H1 (cell line): ENCODE measurements around the gene MEX3C. TPM values are rescaled to one million over a fixed set of nuclear protein-coding genes. Genes with fewer than 3 reads are reported as not detected.

Experiments
- polyA plus RNA-seq, 7 experiments: library from polyadenylated mRNA; depleted of rRNA in 3 of 7; stranded (reverse) in 5 of 7; unstranded in 2 of 7; fragments of >200 nt in 5 of 7; fragments of 200-250 nt in 2 of 7; gene quantifications; 1 replicate in 5 of 7; 2 replicates in 1 of 7; 4 replicates in 1 of 7; pipeline versions ENCODE4 v1.2.1 to v1.2.3, GENCODE V29; 2011 to 2013; ENCODE audit warnings: missing spikeins in 2 of 7, mixed read lengths in 2 of 7
- total RNA-seq: library from RNA; stranded (reverse); fragmentation: NEBNext Ultra II Directional; extraction: Animal tissue kit (Norgen Biotek cat#: 25700); gene quantifications from 2 replicates; pipeline ENCODE4 v1.2.1, GENCODE V29; 2021

Gene MEX3C
- total and polyA plus RNA-seq, 2 of the 8 experiments (the other 6 are each of a cell fraction or from before 2014, with no cell fraction given) = 48.2 to 103 TPM

Other genes starting within 250 kb of the MEX3C start
- gene ELAC1, start 229.6 kb downstream of the MEX3C start, total RNA-seq = 3.2 and 3.4 TPM in 2 replicates
- 2.0 and 2.3 TPM in 2 replicates for gene ELAC1, start 229.6 kb downstream of the MEX3C start, polyA plus RNA-seq (2011; rRNA removed)
- gene SMAD4, start 167.5 kb downstream of the MEX3C start, total RNA-seq = 134 and 139 TPM in 2 replicates
- 67.9 and 86.5 TPM in 2 replicates for gene SMAD4, start 167.5 kb downstream of the MEX3C start, polyA plus RNA-seq (2011; rRNA removed)